Mucosa of stomach (tissue), 1 donor: ENCODE results near the gene ZNF830.
"Not testable (repeated sequence)": the region's sequence is repeated elsewhere in the genome, so short reads cannot be mapped to it uniquely, and the experiment has no call there.

Experiments used
- H3K27me3 ChIP-seq: one replicate; pipeline ENCODE4 v1.7.0; 2013; ENCODE audit warnings: mild to moderate bottlenecking, low read length; ENCODE audit not compliant: control insufficient read depth, insufficient read depth
- H3K36me3 ChIP-seq: one replicate; pipeline ENCODE4 v1.7.0; 2013; ENCODE audit warnings: low read length; ENCODE audit not compliant: control insufficient read depth, insufficient read depth
- H3K4me1 ChIP-seq: one replicate; pipeline ENCODE4 v1.7.0; 2013; ENCODE audit warnings: mild to moderate bottlenecking, low read length; ENCODE audit not compliant: control insufficient read depth, insufficient read depth
- H3K4me3 ChIP-seq: one replicate; pipeline ENCODE4 v1.7.0; 2013; ENCODE audit warnings: low read length
- H3K9ac ChIP-seq: one replicate; pipeline ENCODE4 v1.7.0; 2013; ENCODE audit warnings: mild to moderate bottlenecking, low read length, moderate library complexity
- H3K9me3 ChIP-seq: one replicate; pipeline ENCODE4 v1.7.0; 2013; ENCODE audit warnings: mild to moderate bottlenecking, low read length, moderate library complexity; ENCODE audit not compliant: control insufficient read depth
- donor health status: Pancreatic carcinoma.

The ZNF830 gene

GRCh38 chr17:34996422-34997285 is 35.3 kb downstream of the ZNF830 start:
- H3K36me3 ChIP-seq: peaks cover 6% of the 10 kb centered on the region
- H3K9ac ChIP-seq: no peak overlapping the region

DNA sequence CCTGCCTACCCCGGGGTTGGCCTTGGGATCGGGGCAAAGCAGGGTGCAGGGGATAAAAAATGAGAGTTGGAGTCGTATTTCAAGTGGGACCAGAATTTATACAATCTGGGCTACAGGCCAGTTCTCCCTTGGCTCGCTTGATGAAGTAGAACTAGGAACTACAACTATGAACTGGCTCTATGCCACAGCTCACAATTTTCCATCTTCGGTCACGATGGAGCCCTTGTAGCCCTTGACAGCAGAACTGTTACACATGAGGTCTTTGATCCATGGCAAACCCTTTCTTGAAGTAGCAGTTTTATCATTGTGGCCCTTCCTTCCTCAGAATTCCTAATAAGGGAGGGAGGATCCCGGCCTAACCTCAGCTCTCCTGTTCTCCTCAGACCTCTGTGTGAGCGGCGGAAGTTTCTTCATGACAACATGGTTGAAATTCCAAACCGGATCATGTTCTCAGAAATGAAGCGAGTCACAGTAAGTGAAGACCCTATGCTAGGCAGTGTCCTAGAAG is 36.1 kb downstream of the ZNF830 start:
- no peak overlapping the region for H3K4me3 ChIP-seq
- H3K27me3 ChIP-seq: no peaks in the 10 kb centered on the region
- H3K36me3 ChIP-seq: peaks cover 9% of the 10 kb centered on the region
- peaks cover 31% of the 10 kb centered on the region for H3K4me1 ChIP-seq
- H3K9me3 ChIP-seq: no peaks in the 10 kb centered on the region
- H3K9ac ChIP-seq: no peak overlapping the region

More at GRCh38 chr17:34996422-34997285, 35.3 kb downstream of the ZNF830 start:
- peaks cover 24% of the 10 kb centered on the region for H3K4me1 ChIP-seq
- no peaks in the 10 kb centered on the region for H3K9me3 ChIP-seq
- H3K4me3 ChIP-seq: no peak overlapping the region
- no peaks in the 10 kb centered on the region for H3K27me3 ChIP-seq

DNA sequence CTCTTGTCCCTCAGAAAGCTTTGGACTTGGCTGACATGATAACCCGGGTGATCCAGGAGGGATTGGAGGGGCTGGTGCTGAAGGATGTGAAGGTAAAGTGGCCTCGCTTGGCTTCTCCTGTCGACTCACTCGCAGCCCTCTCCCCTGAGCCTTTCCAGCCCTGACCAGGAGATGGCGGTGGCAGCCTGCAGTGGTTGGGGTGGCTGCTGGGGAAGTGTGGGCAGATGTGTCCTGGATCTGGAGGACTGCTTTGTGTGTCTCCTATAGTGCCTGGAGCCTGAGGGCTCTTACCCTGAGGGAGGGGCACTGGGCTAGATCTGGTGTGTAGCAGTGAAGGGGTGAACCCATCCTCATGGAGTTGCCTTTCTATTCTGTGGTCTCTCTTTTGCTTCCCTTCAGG is 36.9 kb downstream of the ZNF830 start:
- no peak overlapping the region for H3K4me3 ChIP-seq
- H3K9ac ChIP-seq: no peak overlapping the region
- no peaks in the 10 kb centered on the region for H3K27me3 ChIP-seq
- H3K36me3 ChIP-seq: peaks cover 9% of the 10 kb centered on the region
- H3K4me1 ChIP-seq: peaks cover 39% of the 10 kb centered on the region
- no peaks in the 10 kb centered on the region for H3K9me3 ChIP-seq

- H3K4me1 ChIP-seq: peaks cover 43% of the 10 kb centered on the region
- peaks cover 9% of the 10 kb centered on the region for H3K36me3 ChIP-seq
Measured at GRCh38 chr17:34999456-34999855, 38.1 kb downstream of the ZNF830 start.

DNA sequence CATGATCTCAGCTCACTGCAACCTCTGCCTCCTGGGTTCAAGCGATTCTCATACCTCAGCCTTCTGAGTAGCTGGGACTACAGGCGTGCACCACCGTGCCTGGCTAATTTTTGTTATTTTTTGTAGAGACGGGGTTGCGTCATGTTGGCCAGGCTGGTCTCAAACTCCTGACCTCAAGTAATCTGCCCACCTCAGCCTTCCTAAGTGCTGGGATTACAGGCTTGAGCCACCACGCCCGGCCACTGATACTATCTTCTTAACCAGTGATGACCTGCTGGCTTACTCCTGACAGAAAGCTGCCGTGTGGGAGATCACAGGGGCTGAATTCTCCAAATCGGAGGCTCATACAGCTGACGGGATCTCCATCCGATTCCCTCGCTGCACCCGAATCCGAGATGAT is 39.6 kb downstream of the ZNF830 start:
- H3K27me3 ChIP-seq, H3K4me3 ChIP-seq, H3K36me3 ChIP-seq, H3K9me3 ChIP-seq, H3K9ac ChIP-seq: not testable (repeated sequence)
- peaks cover 43% of the 10 kb centered on the region for H3K4me1 ChIP-seq

More at GRCh38 chr17:34999456-34999855, 38.1 kb downstream of the ZNF830 start:
- Histone ChIP-seq H3K9ac (no peak overlapping the region), H3K4me3 (no peak overlapping the region), H3K9me3 (no peaks in the 10 kb centered on the region), H3K27me3 (no peaks in the 10 kb centered on the region)

DNA sequence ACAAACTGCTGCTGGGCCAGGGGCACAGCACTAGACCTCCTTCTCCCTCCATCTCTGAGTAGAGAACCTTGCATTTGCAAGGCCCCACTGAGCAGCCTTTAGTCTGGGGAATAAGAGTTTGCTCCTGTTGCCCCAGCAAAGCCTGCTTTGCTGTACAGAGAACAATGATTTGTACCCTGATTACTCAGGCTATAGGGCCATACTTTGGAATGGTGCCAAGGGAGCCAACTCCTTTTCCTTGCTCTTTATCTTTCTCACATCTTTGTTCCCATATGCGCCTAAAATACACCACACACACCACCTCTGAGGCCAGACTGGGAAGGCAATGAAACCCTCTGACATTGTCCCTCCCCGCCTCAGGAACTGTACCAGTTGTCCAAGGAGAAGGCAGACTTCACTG is 40.2 kb downstream of the ZNF830 start:
- Histone ChIP-seq H3K36me3 (peaks cover 9% of the 10 kb centered on the region), H3K4me1 (peaks cover 43% of the 10 kb centered on the region)

GRCh38 chr17:35002876-35003551 is 41.7 kb downstream of the ZNF830 start:
- peaks cover 29% of the 10 kb centered on the region for H3K4me1 ChIP-seq
- no peak overlapping the region for H3K9ac ChIP-seq
- no peaks in the 10 kb centered on the region for H3K27me3 ChIP-seq
- no peak overlapping the region for H3K4me3 ChIP-seq
- no peaks in the 10 kb centered on the region for H3K9me3 ChIP-seq
- peaks cover 6% of the 10 kb centered on the region for H3K36me3 ChIP-seq

More for the DNA sequence above, 40.2 kb downstream of the ZNF830 start:
- Histone ChIP-seq H3K4me3 (no peak overlapping the region), H3K9me3 (no peaks in the 10 kb centered on the region), H3K27me3 (no peaks in the 10 kb centered on the region), H3K9ac (no peak overlapping the region)

DNA sequence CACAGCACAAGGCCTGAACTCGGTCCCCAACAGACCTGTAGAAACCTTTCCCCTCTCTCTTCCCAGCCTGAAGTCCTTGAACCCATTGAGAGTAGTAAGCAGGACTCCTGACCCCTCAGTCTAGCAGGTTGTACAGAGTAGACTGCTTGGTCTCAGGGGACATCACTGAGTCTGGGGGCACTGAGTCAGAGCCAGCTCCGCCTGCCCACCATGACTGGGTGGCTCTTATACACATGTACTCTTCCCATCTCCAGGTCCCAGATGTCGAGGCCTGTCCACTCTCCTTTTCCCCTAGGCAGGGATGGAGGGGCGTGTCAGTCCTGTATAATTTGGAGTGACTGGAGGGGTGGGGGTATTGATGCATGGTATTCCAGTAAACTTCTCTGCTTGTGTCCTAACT is 42.4 kb downstream of the ZNF830 start:
- H3K27me3 ChIP-seq: no peaks in the 10 kb centered on the region
- H3K36me3 ChIP-seq: peaks cover 6% of the 10 kb centered on the region
- peaks cover 24% of the 10 kb centered on the region for H3K4me1 ChIP-seq
- H3K9ac ChIP-seq: no peak overlapping the region
- no peaks in the 10 kb centered on the region for H3K9me3 ChIP-seq
- no peak overlapping the region for H3K4me3 ChIP-seq

- Histone ChIP-seq H3K27me3 (no peaks in the 10 kb centered on the region), H3K9ac (no peak overlapping the region), H3K36me3 (peaks cover 6% of the 10 kb centered on the region)
Measured at GRCh38 chr17:35006345-35006744, 45.0 kb downstream of the ZNF830 start.

DNA sequence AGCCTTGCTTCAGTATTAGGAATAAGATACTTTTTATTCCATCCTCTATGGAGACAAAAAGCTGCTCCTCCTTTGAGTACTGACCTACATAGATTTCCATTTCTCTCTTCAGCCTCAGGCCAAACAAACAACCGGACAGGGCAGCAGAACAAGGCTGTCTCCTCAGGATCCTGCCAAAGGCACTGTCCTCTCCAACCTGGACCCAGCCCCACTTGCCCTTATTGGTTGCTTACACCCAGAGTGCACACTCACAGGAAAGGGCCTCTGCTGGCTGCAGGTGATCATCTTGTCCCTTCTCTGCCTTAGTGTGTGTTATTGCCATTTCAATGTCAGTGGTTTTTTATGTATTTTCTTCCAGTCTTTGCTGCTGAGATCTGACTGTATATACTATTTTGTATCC is 45.6 kb downstream of the ZNF830 start:
- Histone ChIP-seq H3K4me1 (peaks cover 16% of the 10 kb centered on the region), H3K36me3 (peaks cover under 1% of the 10 kb centered on the region), H3K27me3 (no peaks in the 10 kb centered on the region)

More at GRCh38 chr17:35006345-35006744, 45.0 kb downstream of the ZNF830 start:
- no peaks in the 10 kb centered on the region for H3K9me3 ChIP-seq
- no peak overlapping the region for H3K4me3 ChIP-seq
- peaks cover 22% of the 10 kb centered on the region for H3K4me1 ChIP-seq

GRCh38 chr17:35010093-35010492 is 48.8 kb downstream of the ZNF830 start:
- no peak overlapping the region for H3K4me3 ChIP-seq
- H3K9ac ChIP-seq: no peak overlapping the region
- H3K36me3 ChIP-seq: peaks cover 10% of the 10 kb centered on the region
- no peaks in the 10 kb centered on the region for H3K4me1 ChIP-seq
- H3K9me3 ChIP-seq: no peaks in the 10 kb centered on the region
- no peaks in the 10 kb centered on the region for H3K27me3 ChIP-seq

More for the DNA sequence above, 45.6 kb downstream of the ZNF830 start:
- no peaks in the 10 kb centered on the region for H3K9me3 ChIP-seq
- H3K4me3 ChIP-seq: no peak overlapping the region
- no peak overlapping the region for H3K9ac ChIP-seq

- Histone ChIP-seq H3K27me3 (no peaks in the 10 kb centered on the region), H3K36me3 (peaks cover 10% of the 10 kb centered on the region), H3K4me1 (no peaks in the 10 kb centered on the region), H3K9me3 (no peaks in the 10 kb centered on the region), H3K9ac (no peak overlapping the region), H3K4me3 (no peak overlapping the region)
Measured at GRCh38 chr17:35011671-35012216, 50.4 kb downstream of the ZNF830 start.
